Esophagus (tissue), 2 donors: Measurements from ENCODE around the gene FAM210B. TPM values are rescaled to one million over a fixed set of nuclear protein-coding genes. Genes with fewer than 3 reads are reported as not detected.
A peak's percentile ranks its signal among the peaks of the same experiment; 100 is the strongest.

Experiments
- H3K27ac ChIP-seq, 2 donors: one replicate each; pipeline ENCODE4 v1.5.1; 2013; ENCODE audit warnings: low read depth in 2 of 2, mild to moderate bottlenecking in 2 of 2, inconsistent platforms in 1 of 2, low read length in 1 of 2, moderate library complexity in 1 of 2
- H3K27me3 ChIP-seq, 2 donors: one replicate each; pipeline ENCODE4 v1.6.1; 2013; ENCODE audit warnings: low read length in 2 of 2, control low read depth in 1 of 2, mild to moderate bottlenecking in 1 of 2; ENCODE audit not compliant: insufficient read depth in 2 of 2, control insufficient read depth in 1 of 2
- H3K36me3 ChIP-seq, 2 donors: one replicate each; pipeline ENCODE4 v1.6.1; 2013; ENCODE audit warnings: low read length in 1 of 2; ENCODE audit not compliant: control insufficient read depth in 2 of 2, insufficient read depth in 2 of 2
- H3K4me1 ChIP-seq, 2 donors: one replicate each; pipeline ENCODE4 v1.6.1; 2013; ENCODE audit warnings: low read length in 1 of 2; ENCODE audit not compliant: control insufficient read depth in 2 of 2, insufficient read depth in 2 of 2
- H3K4me3 ChIP-seq, 2 donors: one replicate each; pipeline ENCODE4 v1.5.1; 2013; ENCODE audit warnings: low read length in 2 of 2, mild to moderate bottlenecking in 2 of 2, low read depth in 1 of 2, moderate library complexity in 1 of 2
- H3K9me3 ChIP-seq, 2 donors: one replicate each; pipeline ENCODE4 v1.6.1; 2013; ENCODE audit warnings: mild to moderate bottlenecking in 2 of 2, low read depth in 1 of 2, low read length in 1 of 2, moderate library complexity in 1 of 2; ENCODE audit not compliant: control insufficient read depth in 2 of 2, insufficient read depth in 1 of 2
- WGBS, 2 donors: extraction: QIAGEN DNeasy Blood & Tissue Kit; methylation state at CpG; one replicate each; pipeline ENCODE4 v1.1.7; 2013; 5-methylcytosine and 5-hydroxymethylcytosine counted together
- polyA plus RNA-seq, 2 donors: library from polyadenylated mRNA; stranded (reverse); fragments of 200-250 nt; gene quantifications; one replicate each; pipeline ENCODE4 v1.2.3, GENCODE V29; 2013
- donor health status: healthy with polysubstance abuse.
- donor health status: Bipolar disorder and iron deficiency.

FAM210B gene
- polyA plus RNA-seq, 2 donors = 13.9 to 22.6 TPM

DNA sequence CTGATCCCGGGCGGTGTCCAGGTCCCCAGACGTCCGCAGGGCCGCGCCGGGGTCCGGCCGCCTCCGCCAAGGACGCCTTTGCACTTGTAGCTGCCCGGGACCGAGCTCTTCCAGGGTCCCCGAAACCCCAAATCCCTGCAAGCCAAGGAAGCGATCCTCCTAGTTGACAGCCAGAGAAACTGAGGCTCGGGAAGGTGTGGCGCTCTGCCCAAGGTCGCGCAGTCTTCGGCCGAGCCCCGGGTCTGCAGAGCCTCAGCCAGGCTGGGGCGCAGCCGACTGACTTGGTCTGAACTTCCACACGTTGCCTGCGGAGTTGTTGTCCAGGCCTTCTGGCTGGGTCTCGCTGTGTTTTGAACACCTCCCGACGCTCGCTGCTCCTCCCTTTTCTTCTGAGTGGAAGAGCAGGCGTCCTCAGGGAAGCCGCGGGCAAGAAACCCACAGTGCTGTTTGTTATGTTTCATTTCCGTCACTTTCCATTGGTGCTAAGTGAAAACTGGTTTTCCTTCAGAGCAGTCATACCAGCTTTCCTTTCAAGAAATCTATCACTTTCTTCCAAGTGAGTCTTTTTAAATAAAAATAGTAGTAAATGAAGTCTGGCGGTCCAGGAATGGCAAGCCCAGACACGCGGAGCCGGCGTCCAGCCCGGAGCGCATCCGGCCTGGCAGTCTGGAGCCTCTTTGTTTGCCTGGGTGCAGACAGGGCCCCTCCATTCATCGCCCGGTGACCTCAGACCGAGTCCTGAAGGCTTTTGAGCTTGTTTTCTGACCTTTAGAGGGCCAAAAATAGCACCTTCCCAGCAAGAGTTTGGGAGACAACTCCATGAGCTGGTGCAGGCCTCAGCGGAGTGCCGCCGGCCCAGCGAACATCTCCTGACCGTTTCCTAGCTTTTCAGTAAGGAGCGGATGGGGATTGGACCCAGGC is 698 bp downstream of the FAM210B start:
- peak overlapping the region; percentile 78 to 90 for H3K27ac ChIP-seq

GRCh38 chr20:56360133-56360907 is 1.5 kb downstream of the FAM210B start:
- 69 to 72% methylated on average over 14 of the region's 14 CpGs for WGBS, 2 donors
- Histone ChIP-seq H3K4me1 (peaks cover 7 to 8% of the 10 kb centered on the region in 2 donors), H3K27me3 (no peaks in the 10 kb centered on the region), H3K4me3 (peak overlapping the region in 1 of 2 donors; percentile 92), H3K36me3 (peaks cover 0 to 2% of the 10 kb centered on the region in 2 donors), H3K27ac (peak overlapping the region in 1 of 2 donors; percentile 65), H3K9me3 (no peaks in the 10 kb centered on the region)

More for the DNA sequence above, 698 bp downstream of the FAM210B start:
- Histone ChIP-seq H3K27me3 (no peaks in the 10 kb centered on the region), H3K4me1 (peaks cover 7 to 8% of the 10 kb centered on the region in 2 donors), H3K9me3 (no peaks in the 10 kb centered on the region), H3K36me3 (no peaks in the 10 kb centered on the region), H3K4me3 (peak overlapping the region; percentile 83 to 92)
- 6 to 8% methylated on average over 51 of the region's 51 CpGs for WGBS, 2 donors

DNA sequence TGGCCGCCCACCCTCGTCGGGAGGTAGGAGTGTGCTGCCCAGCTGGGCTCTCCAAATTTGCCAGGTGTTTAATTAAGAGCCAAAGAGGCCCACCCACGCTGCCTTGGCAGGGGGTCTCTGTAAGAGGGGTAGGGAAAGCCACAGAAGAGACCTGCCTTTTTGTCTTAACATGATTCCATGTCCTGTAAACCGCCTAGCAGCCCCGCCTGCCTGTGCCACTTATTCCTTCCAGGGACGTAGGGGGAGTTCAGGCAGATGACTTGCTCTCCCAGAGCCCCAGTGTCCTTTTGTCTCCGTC is 2.1 kb downstream of the FAM210B start:
- 83 to 85% methylated on average over 8 of the region's 8 CpGs for WGBS, 2 donors
- H3K9me3 ChIP-seq = no peaks in the 10 kb centered on the region
- no peak overlapping the region for H3K27ac ChIP-seq
- no peaks in the 10 kb centered on the region for H3K27me3 ChIP-seq
- peaks cover 0 to 6% of the 10 kb centered on the region in 2 donors for H3K36me3 ChIP-seq
- peaks cover 7 to 8% of the 10 kb centered on the region in 2 donors for H3K4me1 ChIP-seq
- H3K4me3 ChIP-seq = no peak overlapping the region

DNA sequence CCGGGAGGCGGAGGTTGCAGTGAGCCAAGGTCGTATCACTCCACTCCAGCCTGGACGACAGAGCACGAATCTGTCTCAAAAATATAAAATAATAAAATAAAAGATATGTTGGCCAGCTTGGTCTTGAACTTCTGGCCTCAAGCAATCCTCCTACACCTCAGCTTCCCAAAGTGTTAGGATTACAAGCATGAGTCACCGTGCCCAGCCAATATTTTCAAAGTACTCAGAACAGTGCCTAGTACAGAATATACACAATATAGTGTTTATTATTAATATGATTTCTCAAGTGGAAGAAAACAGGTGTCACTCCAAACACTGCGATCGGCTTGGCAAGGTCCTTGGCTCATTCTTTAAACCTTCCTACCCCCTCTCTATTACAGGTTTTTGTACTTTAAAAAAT is 3.1 kb downstream of the FAM210B start:
- peaks cover 6 to 8% of the 10 kb centered on the region in 2 donors for H3K36me3 ChIP-seq
- H3K9me3 ChIP-seq = no peaks in the 10 kb centered on the region
- no peak overlapping the region for H3K27ac ChIP-seq
- no peak overlapping the region for H3K4me3 ChIP-seq
- H3K27me3 ChIP-seq = no peaks in the 10 kb centered on the region
- 86 to 90% methylated on average over 8 of the region's 8 CpGs for WGBS, 2 donors
- H3K4me1 ChIP-seq = peaks cover 7 to 8% of the 10 kb centered on the region in 2 donors

GRCh38 chr20:56362833-56363413 is 4.1 kb downstream of the FAM210B start:
- no peak overlapping the region for H3K4me3 ChIP-seq
- H3K9me3 ChIP-seq = no peaks in the 10 kb centered on the region
- H3K36me3 ChIP-seq = peaks cover 6 to 8% of the 10 kb centered on the region in 2 donors
- H3K4me1 ChIP-seq = peaks cover 7 to 8% of the 10 kb centered on the region in 2 donors
- no peak overlapping the region for H3K27ac ChIP-seq
- no peaks in the 10 kb centered on the region for H3K27me3 ChIP-seq
- WGBS, 2 donors = 56 to 57% methylated on average over 8 of the region's 8 CpGs

- Histone ChIP-seq H3K27ac (no peak overlapping the region), H3K9me3 (no peaks in the 10 kb centered on the region), H3K27me3 (no peaks in the 10 kb centered on the region), H3K36me3 (peaks cover 6 to 8% of the 10 kb centered on the region in 2 donors), H3K4me3 (no peak overlapping the region), H3K4me1 (peaks cover 7 to 8% of the 10 kb centered on the region in 2 donors)
- 93% methylated on average over 6 of the region's 6 CpGs for WGBS, 2 donors
Measured at GRCh38 chr20:56363491-56363890, 4.7 kb downstream of the FAM210B start.

DNA sequence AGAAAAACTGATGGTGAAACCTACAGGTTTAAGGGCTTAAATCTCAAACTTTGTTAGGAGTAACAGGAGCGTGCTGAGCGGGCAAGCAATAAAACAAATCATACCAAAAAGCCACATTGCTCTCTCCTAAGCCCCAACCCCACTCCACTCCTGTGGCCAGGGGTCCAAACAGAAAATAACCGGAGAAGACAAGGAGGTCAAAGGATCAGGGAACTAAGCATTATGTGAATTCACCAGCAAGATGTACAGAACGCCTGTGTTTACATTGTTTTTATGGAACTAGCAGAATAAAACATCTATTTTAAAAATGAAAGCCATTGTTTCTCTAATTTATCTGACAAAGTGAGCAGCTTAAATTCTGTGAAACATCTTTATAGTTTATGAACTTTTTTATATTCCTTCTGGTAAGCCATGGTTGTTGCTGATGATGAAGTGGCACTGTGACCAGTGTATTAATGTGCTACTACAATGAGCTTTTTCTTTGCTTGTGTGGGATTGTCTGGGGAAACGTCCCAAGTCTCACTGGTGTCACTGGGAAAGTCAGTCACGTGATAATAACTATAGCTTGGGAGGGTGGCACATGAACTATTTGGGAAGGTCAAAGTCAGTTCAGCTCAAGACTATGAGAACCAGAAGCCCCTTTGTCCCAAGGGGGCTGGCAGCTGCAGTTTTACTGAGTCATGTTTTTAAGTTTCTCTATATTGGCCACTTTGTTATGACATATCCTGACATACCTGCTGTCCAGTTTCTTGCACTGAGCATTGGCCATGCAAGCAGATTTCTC is 9.8 kb downstream of the FAM210B start:
- H3K36me3 ChIP-seq = peaks cover 9 to 10% of the 10 kb centered on the region in 2 donors
- no peaks in the 10 kb centered on the region for H3K9me3 ChIP-seq
- no peaks in the 10 kb centered on the region for H3K27me3 ChIP-seq
- no peak overlapping the region for H3K4me3 ChIP-seq
- no peak overlapping the region for H3K27ac ChIP-seq
- H3K4me1 ChIP-seq = no peaks in the 10 kb centered on the region
- WGBS, 2 donors = 79 to 80% methylated on average over 6 of the region's 6 CpGs

- H3K9me3 ChIP-seq = no peaks in the 10 kb centered on the region
- H3K36me3 ChIP-seq = peaks cover 9 to 10% of the 10 kb centered on the region in 2 donors
- H3K27ac ChIP-seq = no peak overlapping the region
- H3K4me1 ChIP-seq = no peaks in the 10 kb centered on the region
- H3K27me3 ChIP-seq = no peaks in the 10 kb centered on the region
- no peak overlapping the region for H3K4me3 ChIP-seq
- WGBS, 2 donors = 89 to 94% methylated on average over 4 of the region's 4 CpGs
Measured at GRCh38 chr20:56369179-56369578, 10.4 kb downstream of the FAM210B start.

- peaks cover 3 to 4% of the 10 kb centered on the region in 2 donors for H3K36me3 ChIP-seq
- WGBS, 2 donors = 93 to 95% methylated on average over 11 of the region's 11 CpGs
Measured at GRCh38 chr20:56371977-56372376, 13.2 kb downstream of the FAM210B start.

More at GRCh38 chr20:56371977-56372376, 13.2 kb downstream of the FAM210B start:
- H3K27me3 ChIP-seq = no peaks in the 10 kb centered on the region
- H3K9me3 ChIP-seq = no peaks in the 10 kb centered on the region
- no peak overlapping the region for H3K27ac ChIP-seq
- no peak overlapping the region for H3K4me3 ChIP-seq
- no peaks in the 10 kb centered on the region for H3K4me1 ChIP-seq
